Cardiac septum (tissue), 1 donor: Measurements from ENCODE around the gene WDR86. TPM values are rescaled to one million over a fixed set of nuclear protein-coding genes. Genes with fewer than 3 reads are reported as not detected.

ENCODE experiments used
- DNase-seq: peaks from one replicate; pipeline ENCODE4 v3.0.0-alpha.2; 2020; ENCODE audit warnings: low spot score
- intact Hi-C: fragments of 100-400 bp; cut with DNase I; formaldehyde crosslinking; loops from one replicate; pipeline ENCODE4 v1.14.0; 2022
- total RNA-seq: library from RNA; stranded (reverse); fragmentation: NEBNext Ultra II Directional; extraction: Animal tissue kit (Norgen Biotek cat#: 25700); gene quantifications from one replicate; pipeline ENCODE4 v1.2.1, GENCODE V29; 2021
- donor health status: DM: no; HTN: no; CAD: no.

The WDR86 gene
- total RNA-seq, 1 donor from 2014 or later = not detected

- intact Hi-C loops = no loop called here
Observed at GRCh38 chr7:151429560-151430331, 19.9 kb upstream of the WDR86 start.

GRCh38 chr7:151429237-151429559 is 19.4 kb upstream of the WDR86 start:
- intact Hi-C loops = no loop called here
- no peak for DNase-seq

More at GRCh38 chr7:151429560-151430331, 19.9 kb upstream of the WDR86 start:
- no peak for DNase-seq

GRCh38 chr7:151428378-151429236 is 18.8 kb upstream of the WDR86 start:
- intact Hi-C loops = no loop called here
- no peak for DNase-seq

- intact Hi-C loops = no loop called here
Observed at GRCh38 chr7:151427705-151428377, 18.0 kb upstream of the WDR86 start.

DNA sequence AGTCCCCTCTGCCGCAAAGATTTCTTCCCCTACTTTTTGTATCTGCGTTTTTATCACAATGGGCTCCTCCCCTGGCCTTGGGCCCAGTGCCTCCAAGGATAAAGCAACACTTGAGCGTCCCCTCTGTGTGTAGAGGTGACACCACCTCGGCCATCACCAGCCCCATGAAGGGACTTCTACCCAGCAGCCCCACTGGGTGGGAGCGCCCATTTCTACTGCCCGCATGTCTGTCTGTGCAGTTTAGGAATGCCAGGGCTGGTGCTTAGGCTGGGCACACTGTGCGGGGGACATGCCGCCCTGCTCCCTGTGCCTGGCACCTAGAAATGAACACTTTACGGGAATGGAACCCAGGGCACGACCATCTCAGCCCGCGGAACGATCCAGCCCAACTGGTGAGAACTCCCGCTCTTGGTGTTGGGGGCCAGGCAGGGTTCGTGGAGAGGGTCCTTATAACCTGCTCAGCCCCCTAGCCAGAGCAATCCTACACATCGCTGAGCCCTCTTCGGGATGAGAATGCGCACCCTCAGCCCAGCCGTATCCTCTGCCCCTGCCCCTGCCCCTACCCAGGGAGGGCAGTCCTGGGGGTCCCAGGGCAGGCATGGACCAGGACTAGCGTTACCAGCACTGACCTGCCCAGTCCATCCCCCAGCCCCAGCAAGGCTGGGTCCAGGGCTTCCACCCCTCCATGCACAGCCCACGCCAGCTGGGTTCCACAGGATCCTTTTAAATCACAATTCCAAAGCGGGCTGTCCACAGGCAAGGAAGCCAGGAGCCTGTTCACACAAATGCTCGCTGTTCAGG is 17.3 kb upstream of the WDR86 start:
- DNase-seq = no peak
- intact Hi-C loops = no loop called here

More at GRCh38 chr7:151427705-151428377, 18.0 kb upstream of the WDR86 start:
- DNase-seq = no peak

DNA sequence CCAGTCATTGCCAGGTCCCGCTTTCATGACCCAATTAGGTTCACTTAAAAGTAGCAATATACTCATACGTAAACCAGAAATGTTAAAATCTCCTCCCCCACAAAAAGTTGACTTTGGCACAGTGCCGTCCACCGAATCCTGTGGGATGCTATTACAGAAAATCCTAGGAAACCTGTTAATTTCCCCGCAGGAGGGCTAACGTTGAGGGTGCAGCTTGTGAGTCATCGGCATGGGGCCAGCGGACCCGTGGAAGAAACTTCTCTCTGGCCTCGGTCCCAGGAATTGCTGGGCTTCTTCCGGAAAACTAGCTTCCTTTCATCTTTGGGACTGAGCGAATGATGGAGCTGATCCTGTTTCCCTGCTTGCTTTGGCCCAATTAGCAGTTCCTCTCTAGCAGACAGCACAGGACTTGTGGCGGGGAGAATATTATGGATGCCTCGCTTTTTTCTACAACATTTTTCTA is 16.6 kb upstream of the WDR86 start:
- no peak for DNase-seq
- intact Hi-C loops = no loop called here

- intact Hi-C loops = no loop called here
- no peak for DNase-seq
Observed at GRCh38 chr7:151425670-151426440, 16.0 kb upstream of the WDR86 start.

DNA sequence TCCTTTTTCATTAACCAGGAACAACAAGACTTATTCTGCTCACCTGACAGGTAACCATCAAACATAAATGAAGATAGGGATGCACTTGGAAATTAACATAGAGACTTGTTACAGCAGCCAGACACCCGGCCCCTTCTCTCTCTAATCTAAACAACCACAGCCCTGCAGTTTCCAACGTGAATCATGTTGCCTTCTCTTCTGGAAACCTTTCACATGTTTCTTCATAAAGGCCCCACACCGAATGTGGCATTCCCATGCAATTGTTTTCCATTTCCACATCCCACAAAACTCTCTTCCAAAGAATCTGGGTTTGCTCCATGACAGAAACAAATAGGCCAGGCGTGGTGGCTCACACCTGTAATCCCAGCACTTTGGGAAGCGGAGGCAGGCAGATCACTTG is 15.0 kb upstream of the WDR86 start:
- intact Hi-C loops = no loop called here
- DNase-seq = no peak

DNA sequence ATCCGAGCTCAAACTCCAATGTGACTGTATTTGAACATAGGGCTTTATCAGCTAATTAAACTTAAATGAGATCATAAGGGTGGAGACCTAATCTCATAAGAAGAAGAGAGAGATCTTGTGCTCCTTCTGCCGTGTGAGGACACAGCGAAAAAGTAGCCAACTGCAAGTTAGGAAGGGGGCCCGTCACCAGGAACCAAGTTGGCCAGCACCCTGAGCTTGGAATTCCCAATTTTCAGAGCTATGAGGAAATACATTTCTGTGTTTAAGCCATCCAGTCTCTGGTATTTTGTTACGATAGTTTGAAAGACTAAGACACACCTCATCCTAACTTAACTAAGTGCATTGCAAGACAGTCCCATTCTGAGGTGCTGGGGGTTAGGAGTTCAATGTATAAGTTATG is 14.1 kb upstream of the WDR86 start:
- intact Hi-C loops = no loop called here
- no peak for DNase-seq

DNA sequence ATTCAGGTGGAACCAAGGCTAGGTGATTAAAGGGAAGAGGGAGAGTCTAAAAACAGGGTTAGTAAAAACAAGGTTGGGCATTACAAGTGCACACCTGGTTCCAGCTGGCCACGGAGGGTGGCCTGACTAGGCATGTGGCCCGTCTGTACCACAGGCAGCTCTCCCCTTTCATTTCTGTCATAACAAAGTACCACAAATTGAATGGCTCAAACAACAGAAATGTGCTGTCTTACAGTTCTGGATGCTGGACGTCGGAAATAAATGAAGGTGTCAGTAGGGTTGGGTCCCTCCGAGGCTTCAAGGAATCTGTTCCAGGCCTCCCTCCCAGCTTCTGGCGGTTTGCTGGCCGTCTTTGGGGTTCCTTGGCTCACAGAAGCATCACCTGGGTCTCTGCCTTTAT is 13.4 kb upstream of the WDR86 start:
- intact Hi-C loops = no loop called here
- no peak for DNase-seq

DNA sequence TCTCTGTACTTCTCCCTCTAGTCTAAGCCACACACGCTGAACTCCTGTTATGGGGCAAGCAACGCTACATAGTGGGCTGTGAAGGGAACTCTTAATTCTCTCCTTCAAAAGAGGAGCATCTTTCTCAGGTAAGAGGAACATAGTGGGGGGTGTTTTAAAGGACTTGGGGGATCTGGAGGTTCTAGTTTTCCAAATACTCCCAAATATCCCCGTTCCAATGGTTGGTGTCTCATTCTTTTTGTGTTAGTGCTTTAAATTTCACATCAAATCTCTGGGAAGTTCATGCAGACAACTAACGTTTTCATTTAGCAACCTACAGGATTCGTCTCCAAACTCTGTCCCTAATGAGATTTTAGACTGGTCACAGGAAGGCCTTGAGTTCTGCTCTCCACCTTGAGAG is 12.4 kb upstream of the WDR86 start:
- no peak for DNase-seq
- intact Hi-C loops = no loop called here

GRCh38 chr7:151420144-151420543 is 10.3 kb upstream of the WDR86 start:
- no peak for DNase-seq
- intact Hi-C loops = no loop called here

- intact Hi-C loops = no loop called here
- no peak for DNase-seq
Observed at GRCh38 chr7:151416941-151417315, 7.1 kb upstream of the WDR86 start.

DNA sequence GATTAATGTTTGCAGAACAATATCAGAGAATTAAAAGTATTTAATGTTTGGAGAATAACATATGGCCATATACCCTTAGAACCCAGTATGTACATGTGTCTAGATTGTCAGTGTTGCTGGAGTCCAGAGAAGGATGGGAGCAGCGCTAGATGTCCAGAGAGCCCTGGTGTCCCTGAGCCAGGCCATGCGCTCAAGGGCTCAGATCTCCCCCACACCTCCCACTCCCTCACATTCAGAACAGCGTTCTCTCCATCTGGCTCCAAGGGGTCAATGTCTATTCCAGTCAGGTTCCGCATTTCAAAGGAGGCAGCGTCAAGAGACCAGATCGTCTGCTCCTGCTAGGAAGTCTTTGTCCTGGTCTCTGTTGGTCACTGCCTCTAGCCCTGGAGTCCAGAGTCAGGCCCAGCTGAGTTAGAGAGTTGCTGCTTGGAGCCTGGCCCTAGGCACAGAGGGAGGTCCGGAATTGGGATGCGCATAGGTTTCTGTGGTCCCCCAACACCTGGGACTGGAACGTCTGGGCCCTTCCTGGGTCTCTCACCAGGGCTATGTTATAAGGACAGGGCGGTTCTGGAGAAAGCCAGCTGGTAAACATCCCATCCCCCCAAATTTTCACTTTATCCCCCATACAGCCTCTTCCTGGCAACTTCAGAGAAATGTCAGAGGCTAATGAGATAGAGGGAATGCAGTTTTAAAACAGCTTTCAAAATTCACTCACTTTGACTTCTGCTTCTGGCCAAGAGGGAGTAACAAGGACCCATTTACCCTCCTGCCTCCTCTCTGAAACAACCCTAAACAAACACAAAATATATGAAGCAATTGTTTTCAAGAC is 6.5 kb upstream of the WDR86 start:
- intact Hi-C loops = no loop called here
- no peak for DNase-seq

GRCh38 chr7:151415375-151416105 is 5.7 kb upstream of the WDR86 start:
- intact Hi-C loops = no loop called here
- no peak for DNase-seq

DNA sequence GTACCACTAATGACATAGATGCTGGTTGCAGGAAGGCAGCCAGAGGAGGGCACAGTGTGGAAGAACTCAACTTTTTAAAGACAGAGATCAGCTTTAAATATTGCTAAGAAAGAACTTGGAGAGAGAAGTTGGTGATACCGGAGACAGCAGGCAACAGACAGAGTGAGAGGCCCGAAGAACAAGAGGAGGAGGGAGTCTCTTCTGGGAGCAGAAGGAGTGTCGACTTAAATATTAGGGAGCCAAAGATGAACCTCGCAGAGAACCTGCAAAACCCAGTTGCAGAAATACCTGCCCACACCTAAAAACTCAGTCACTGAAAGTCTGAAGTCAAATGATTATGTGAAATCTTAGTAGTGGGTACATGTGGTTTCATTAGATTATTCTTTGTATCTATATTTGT is 3.4 kb upstream of the WDR86 start:
- intact Hi-C loops = no loop called here
- DNase-seq = no peak

- intact Hi-C loops = no loop called here
- no peak for DNase-seq
Observed at GRCh38 chr7:151412318-151412717, 2.5 kb upstream of the WDR86 start.
